Heart left ventricle (tissue), 16 donors: ENCODE results near the gene SPTBN1. TPM values are rescaled to one million over a fixed set of nuclear protein-coding genes. Genes with fewer than 3 reads are reported as not detected.
A peak's percentile ranks its signal among the peaks of the same experiment; 100 is the strongest.

Source experiments
- ATAC-seq, 4 donors: fragments of 200-7000 bp; cut with Tn5 transposase; one replicate each; pipeline ENCODE4 v1.9.1; 2020 to 2022; ENCODE audit warnings: moderate library complexity in 4 of 4, mild to moderate bottlenecking in 3 of 4, moderate number of reproducible peaks in 1 of 4
- DNase-seq, 5 donors: peaks; one replicate each; pipeline ENCODE4 v3.0.0-alpha.2; 2020
- H3K27ac ChIP-seq, 12 donors: fragments of 200-600 bp; sonication (generic) in 4 of 12; one replicate each; pipeline versions ENCODE4 v1.5.0 to v1.8.0; 2016 to 2022; ENCODE audit warnings: mild to moderate bottlenecking in 2 of 12
- H3K27me3 ChIP-seq, 9 donors: fragments of 200-600 bp; sonication (generic) in 2 of 9; one replicate each; pipeline versions ENCODE4 v1.5.1 to v1.8.0; 2016 to 2022; ENCODE audit warnings: mild to moderate bottlenecking in 3 of 9
- H3K36me3 ChIP-seq, 9 donors: fragments of 200-600 bp; sonication (generic) in 2 of 9; one replicate each; pipeline versions ENCODE4 v1.5.0 to v1.8.0; 2018 to 2022; ENCODE audit warnings: mild to moderate bottlenecking in 2 of 9
- H3K4me1 ChIP-seq, 12 donors: fragments of 200-600 bp; sonication (generic) in 4 of 12; one replicate each; pipeline versions ENCODE4 v1.5.0 to v1.8.0; 2016 to 2022; ENCODE audit warnings: mild to moderate bottlenecking in 3 of 12
- H3K4me3 ChIP-seq, 12 donors: fragments of 200-600 bp; sonication (generic) in 4 of 12; one replicate each; pipeline versions ENCODE4 v1.5.0 to v1.8.0; 2017 to 2022; ENCODE audit warnings: mild to moderate bottlenecking in 9 of 12, moderate library complexity in 4 of 12
- H3K9me3 ChIP-seq, 12 donors: fragments of 200-600 bp; sonication (generic) in 4 of 12; one replicate each; pipeline versions ENCODE4 v1.5.0 to v1.8.0; 2016 to 2022; ENCODE audit warnings: mild to moderate bottlenecking in 1 of 12
- POLR2A ChIP-seq, 2 donors: fragments of 450-650 bp; IDR thresholded peaks; one replicate each; pipeline ENCODE4 v1.6.1; 2017; ENCODE audit warnings: antibody characterized with exemption in 2 of 2, mild to moderate bottlenecking in 2 of 2, moderate library complexity in 2 of 2
- WGBS, 4 donors: extraction: QIAGEN DNeasy Blood & Tissue Kit in 2 of 4; methylation state at CpG; one replicate each; pipeline versions ENCODE4 v1.1.5 to v1.1.7; 2013 to 2018; 5-methylcytosine and 5-hydroxymethylcytosine counted together
- intact Hi-C, 10 donors: fragments of 100-400 bp; cut with DNase I; formaldehyde crosslinking; loops; one replicate each; pipeline versions ENCODE4 v1.11.1 to v1.14.2; 2022
- polyA plus RNA-seq, 2 donors: library from polyadenylated mRNA; stranded (reverse); fragments of 200-250 nt; gene quantifications; one replicate each; pipeline ENCODE4 v1.2.3, GENCODE V29; 2013
- total RNA-seq, 9 donors: library from RNA; depleted of rRNA in 2 of 9; stranded (reverse); fragments of >200 nt in 2 of 9; fragmentation: NEBNext Ultra II Directional in 3 of 9; extraction: Animal tissue kit (Norgen Biotek cat#: 25700) in 3 of 9; gene quantifications; one replicate each; pipeline versions ENCODE4 v1.1.0 to v1.2.4, GENCODE V29; 2016 to 2023
- TF ChIP-seq, protein P1 (sequence below), 12 donors: fragments of 200-600 bp; sonication (generic) in 4 of 12; IDR thresholded peaks; one replicate each; pipeline versions ENCODE4 v1.5.0 to v1.8.0; 2018 to 2022; ENCODE audit warnings: antibody characterized with exemption in 12 of 12, mild to moderate bottlenecking in 5 of 12
- donor health status: ischemic (EF 13 %, LVEDD 7.1; RV severe dilation, severe dysfunction).
- donor health status: healthy with polysubstance abuse.
- donor health status: DM: no; HTN: yes; CAD: no.
- donor health status: DM: no; HTN: no; CAD: no.
- donor health status: ischemic (EF 25% LVEDD 6.9; RV normal size, moderate dysfunction).
- donor health status: ischemic (EF 25% LVEDD 5.7; RV mildly dilated, moderate dysfunction).
- donor health status: healthy.
- donor health status: DM: yes; HTN: yes; CAD: no.
- donor health status: ischemic (EF 35%, LVEDD 5.7; RV mildly dilated, moderate dysfunction).
- donor health status: nonischemic (EF 11% LVEDD 7.7; RV severe dilation, severe dysfunction).
- donor health status: DM: yes; HTN: yes; CAD: no.
- donor health status: PGD.
- donor health status: ischemic (EF 29% LVEDD 5.4; RV normal size, mild dysfunction).
- donor health status: nonischemic (EF 23%, LVEDD 6.1; RV moderate dilation, normal function).

Gene SPTBN1
- total and polyA plus RNA-seq, 11 donors: 124 to 659 (median 422) TPM

DNA sequence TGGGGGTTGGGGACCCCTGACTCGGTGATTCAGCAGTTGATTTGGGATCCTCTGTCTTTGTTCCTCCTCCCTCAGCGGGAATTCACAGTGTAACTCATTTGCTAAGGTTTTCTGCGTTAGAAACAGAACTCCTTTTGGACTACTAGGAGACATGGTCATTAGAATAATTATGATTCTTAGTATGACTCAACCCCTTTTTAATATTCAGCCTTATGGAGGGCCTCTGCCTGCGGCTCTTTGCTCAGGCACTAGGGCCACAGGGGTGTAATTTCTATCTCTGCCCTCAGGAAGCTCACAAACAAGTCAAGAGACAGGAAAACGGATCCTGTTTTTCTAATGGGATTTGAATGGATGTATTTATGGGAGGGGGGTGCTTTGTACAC lies 117.4 kb downstream of the SPTBN1 start:
- ATAC-seq (no peak), DNase-seq (no peak)
- Histone ChIP-seq H3K4me1 (peaks cover 53 to 100% (median 98%) of the 10 kb centered on the region in 12 donors), H3K9me3 (no peaks in the 10 kb centered on the region), H3K36me3 (peaks cover 0 to 7% (median 0%) of the 10 kb centered on the region in 9 donors), H3K4me3 (peak overlapping the region in 2 of 12 donors; percentile 4 to 21), H3K27me3 (no peaks in the 10 kb centered on the region), H3K27ac (peak overlapping the region in 11 of 12 donors; percentile 57 to 91 (median 72))
- intact Hi-C loops: loop anchor here in 1 of 10 donors (5.0 kb wide), 1 partner anchor 116 kb away; the partner anchor contains the start of gene SPTBN1
- no peak for TF ChIP-seq POLR2A (IDR thresholded peaks at IDR 0.05)
- TF ChIP-seq, protein P1, sequence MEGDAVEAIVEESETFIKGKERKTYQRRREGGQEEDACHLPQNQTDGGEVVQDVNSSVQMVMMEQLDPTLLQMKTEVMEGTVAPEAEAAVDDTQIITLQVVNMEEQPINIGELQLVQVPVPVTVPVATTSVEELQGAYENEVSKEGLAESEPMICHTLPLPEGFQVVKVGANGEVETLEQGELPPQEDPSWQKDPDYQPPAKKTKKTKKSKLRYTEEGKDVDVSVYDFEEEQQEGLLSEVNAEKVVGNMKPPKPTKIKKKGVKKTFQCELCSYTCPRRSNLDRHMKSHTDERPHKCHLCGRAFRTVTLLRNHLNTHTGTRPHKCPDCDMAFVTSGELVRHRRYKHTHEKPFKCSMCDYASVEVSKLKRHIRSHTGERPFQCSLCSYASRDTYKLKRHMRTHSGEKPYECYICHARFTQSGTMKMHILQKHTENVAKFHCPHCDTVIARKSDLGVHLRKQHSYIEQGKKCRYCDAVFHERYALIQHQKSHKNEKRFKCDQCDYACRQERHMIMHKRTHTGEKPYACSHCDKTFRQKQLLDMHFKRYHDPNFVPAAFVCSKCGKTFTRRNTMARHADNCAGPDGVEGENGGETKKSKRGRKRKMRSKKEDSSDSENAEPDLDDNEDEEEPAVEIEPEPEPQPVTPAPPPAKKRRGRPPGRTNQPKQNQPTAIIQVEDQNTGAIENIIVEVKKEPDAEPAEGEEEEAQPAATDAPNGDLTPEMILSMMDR (IDR thresholded peaks at IDR 0.05): no peak
- 53 to 68% (median 57%) methylated on average over 5 of the region's 5 CpGs for WGBS, 4 donors

DNA sequence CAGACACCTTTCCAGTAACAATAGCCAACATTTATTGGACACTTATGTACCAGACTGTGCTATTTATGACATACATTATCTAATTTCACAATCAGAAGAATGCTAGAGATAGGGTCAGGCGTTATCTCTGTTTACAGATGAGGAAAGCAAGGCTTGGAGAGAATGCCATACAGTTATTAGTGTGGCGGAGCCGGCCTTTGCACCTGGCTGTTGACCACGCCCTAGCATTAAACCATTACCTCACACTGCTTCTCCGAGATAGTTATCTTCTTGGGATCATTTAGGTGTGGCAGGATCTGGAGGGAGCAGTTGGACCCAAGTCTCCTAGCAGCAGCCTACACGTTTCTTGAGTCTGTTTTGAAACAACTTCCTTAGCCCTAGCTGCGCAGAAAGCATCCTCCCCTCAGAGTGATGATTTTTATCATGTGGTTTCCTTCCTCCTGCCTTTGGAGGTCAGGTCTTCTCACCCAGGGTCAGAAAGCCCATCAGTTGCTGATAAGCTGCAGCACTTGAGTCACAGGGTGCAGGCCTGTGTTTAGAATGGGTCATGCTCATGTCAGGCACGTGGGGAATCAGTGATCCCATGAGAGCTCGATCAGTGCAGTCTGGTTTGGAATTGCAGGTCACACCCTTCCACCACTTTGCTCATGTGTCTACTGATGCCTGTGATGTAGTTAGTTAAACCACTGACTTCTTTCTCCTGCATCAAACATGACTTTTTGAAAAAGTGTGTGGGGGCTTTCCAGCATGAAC lies 118.2 kb downstream of the SPTBN1 start:
- Histone ChIP-seq H3K36me3 (peaks cover 0 to 7% (median 0%) of the 10 kb centered on the region in 9 donors), H3K4me3 (peak overlapping the region in 1 of 12 donors; percentile 21), H3K27me3 (no peaks in the 10 kb centered on the region), H3K9me3 (no peaks in the 10 kb centered on the region), H3K27ac (peak overlapping the region in 11 of 12 donors; percentile 57 to 91 (median 72)), H3K4me1 (peaks cover 48 to 100% (median 98%) of the 10 kb centered on the region in 12 donors)
- 35 to 44% (median 35%) methylated on average over 9 of the region's 9 CpGs for WGBS, 4 donors
- intact Hi-C loops: loop anchor here in 1 of 10 donors (5.0 kb wide), 1 partner anchor 117 kb away; the partner anchor contains the start of gene SPTBN1
- DNase-seq (peak in 4 of 5 donors; percentile 48 to 70 (median 59)), ATAC-seq (peak; percentile 35 to 73 (median 48))
- TF ChIP-seq, protein P1 (IDR thresholded peaks at IDR 0.05): no peak
- TF ChIP-seq POLR2A (IDR thresholded peaks at IDR 0.05): no peak

DNA sequence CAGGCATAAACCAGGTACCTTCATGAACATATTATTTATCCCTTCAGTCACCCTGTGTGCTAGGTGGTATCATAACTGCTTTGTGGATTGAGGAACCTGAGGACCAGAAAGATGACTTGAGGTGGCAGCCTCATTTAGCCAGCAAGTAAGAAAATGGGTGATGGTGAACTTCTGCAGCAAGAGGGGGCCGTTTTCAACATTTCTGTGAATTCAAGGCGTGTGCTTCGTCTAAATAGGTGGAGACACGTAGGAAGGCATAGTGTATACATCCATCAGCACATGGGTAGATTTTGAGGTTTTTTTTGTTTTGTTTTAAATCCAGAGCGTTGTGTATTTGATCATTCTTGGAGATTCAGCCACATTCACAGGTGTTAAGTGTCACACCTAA lies 118.7 kb downstream of the SPTBN1 start:
- DNase-seq (no peak), ATAC-seq (no peak)
- intact Hi-C loops: loop anchor here in 1 of 10 donors (5.0 kb wide), 1 partner anchor 118 kb away; the partner anchor contains the start of gene SPTBN1
- Histone ChIP-seq H3K27me3 (no peaks in the 10 kb centered on the region), H3K27ac (peak overlapping the region in 11 of 12 donors; percentile 31 to 91 (median 72)), H3K9me3 (no peaks in the 10 kb centered on the region), H3K4me1 (peaks cover 54 to 100% (median 98%) of the 10 kb centered on the region in 12 donors), H3K4me3 (no peak overlapping the region), H3K36me3 (peaks cover 0 to 7% (median 0%) of the 10 kb centered on the region in 9 donors)
- 73 to 82% (median 76%) methylated on average over 5 of the region's 5 CpGs for WGBS, 4 donors
- no peak for TF ChIP-seq POLR2A (IDR thresholded peaks at IDR 0.05)
- TF ChIP-seq, protein P1 (IDR thresholded peaks at IDR 0.05): no peak

DNA sequence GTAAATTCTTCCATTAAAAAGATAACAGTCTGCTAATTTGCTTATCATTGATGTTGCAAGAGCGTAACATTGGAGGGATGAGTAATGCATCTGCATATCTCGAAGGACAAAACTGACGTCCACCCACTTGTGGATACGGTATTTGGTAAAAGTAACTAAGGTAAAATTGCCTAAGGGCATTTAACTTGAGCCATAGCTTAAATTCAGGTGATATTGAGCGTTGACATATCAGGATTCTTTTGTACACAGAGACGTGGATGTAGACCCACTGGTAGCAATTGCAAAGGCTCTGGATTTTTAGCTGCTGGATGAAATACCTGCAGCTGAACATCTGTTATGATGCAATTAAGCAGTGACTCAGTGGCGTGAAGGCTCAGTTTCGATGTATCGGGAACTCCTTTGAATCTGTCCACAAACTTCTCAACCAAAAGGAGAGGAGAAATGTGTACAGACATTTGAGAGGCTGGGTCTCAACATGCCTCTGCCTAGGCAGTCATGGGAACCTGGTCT lies 119.3 kb downstream of the SPTBN1 start:
- H3K27me3 ChIP-seq: no peaks in the 10 kb centered on the region
- no peaks in the 10 kb centered on the region for H3K9me3 ChIP-seq
- H3K4me1 ChIP-seq: peaks cover 53 to 100% (median 98%) of the 10 kb centered on the region in 12 donors
- DNase-seq: no peak
- peaks cover 0 to 7% (median 0%) of the 10 kb centered on the region in 9 donors for H3K36me3 ChIP-seq
- H3K27ac ChIP-seq: peak overlapping the region in 8 of 12 donors; percentile 2 to 91 (median 62)
- no peak overlapping the region for H3K4me3 ChIP-seq
- no peak for ATAC-seq
- intact Hi-C loops: no loop called here
- TF ChIP-seq, protein P1 (IDR thresholded peaks at IDR 0.05): no peak
- TF ChIP-seq POLR2A (IDR thresholded peaks at IDR 0.05): no peak
- WGBS, 4 donors: 72 to 75% (median 73%) methylated on average over 9 of the region's 9 CpGs
